HG03108 (cell line): ENCODE measurements around the gene RAMACL.
A peak's percentile ranks its signal among the peaks of the same experiment; 100 is the strongest.
"Not testable (repeated sequence)": the region's sequence is repeated elsewhere in the genome, so short reads cannot be mapped to it uniquely, and the experiment has no call there.

Experiments used
- ATAC-seq: cut with Tn5 transposase; IDR thresholded peaks from one replicate; pipeline ENCODE4 v1.9.1; 2021; ENCODE audit warnings: moderate library complexity; ENCODE audit not compliant: unreplicated experiment

The RAMACL gene

DNA sequence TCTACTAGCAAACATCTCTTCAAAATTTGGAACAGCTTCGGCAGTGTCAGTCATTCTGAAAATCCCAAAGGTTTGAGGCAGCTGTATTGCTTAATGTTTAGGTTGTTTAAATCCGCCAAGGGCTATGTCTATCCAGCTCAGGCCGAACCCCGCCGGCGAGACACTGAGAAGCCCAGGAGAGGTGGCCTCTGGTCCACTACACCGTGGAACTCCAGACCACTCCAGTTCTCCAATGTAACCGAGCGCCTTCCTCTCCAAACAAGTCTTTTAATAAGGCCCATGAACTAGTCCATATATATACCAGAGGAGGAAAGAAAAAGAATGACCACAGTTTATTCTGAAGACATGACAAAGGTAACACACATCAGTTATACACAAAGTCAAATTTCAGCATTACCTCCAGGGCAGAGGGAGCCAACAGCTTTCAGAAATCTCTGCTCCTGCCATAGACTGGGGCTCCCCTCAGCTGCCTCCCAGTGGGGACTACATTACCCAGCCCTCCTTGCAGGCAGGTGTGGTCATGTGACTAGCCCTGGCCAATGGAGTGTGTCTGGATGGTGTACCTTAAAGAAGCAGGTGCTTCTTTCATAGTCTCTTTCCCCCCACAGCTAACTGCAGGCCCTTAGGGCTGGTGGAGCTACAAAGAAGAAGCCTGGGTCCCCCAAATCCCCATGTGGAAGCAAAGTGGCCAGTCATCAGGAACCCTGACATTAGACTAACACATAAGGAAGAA lies at the start of gene RAMACL:
TSS of gene RAMACL (minus strand) at position 255 of the 733 bp plus-strand sequence. CDS start at position 54, 201 bp downstream.
- ATAC-seq = peak; percentile 53

DNA sequence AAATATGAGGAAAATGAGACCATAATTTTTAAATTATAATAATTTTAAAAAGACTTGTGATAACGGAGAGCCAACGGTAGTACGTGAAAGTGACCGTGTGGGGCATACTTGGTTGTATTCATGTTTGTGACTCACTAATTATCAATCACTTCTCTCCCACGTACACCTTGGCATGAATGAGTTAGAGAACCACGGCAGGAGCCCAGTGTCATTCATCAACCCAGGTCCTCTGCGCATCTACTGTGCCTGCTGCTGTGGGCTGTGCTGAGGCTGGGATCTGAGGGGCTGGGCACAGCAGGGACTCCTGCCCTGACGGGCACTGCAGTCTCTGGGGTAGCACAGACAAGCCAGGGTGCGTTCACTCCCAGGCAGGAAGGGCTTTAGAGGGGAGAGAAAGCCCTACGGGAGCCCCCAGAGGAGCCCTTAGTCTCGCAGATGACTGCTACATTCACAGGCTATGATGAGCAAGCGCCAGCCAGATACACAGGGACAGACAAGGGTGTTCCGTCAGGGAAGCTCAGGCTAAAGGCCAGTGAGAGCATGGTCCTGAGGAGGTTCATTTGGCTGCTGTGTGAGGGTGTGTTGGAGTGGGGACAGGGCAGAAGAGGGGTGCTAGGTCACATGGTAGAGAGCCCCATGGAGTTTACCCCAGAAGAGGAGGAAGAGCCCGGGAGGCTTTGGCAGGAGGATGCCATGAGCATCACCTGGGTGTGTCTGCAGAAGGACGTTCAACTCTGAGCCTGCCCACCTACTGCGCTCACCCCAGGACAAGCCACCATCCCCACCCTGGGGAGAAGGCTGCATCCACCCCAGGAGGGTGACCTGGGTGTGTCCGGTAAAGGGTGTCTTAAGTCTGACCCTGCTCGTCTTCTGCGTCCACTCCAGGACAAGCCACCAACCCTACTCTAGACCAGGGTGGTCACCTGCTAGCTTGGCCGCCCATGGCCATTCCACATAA lies 48.8 kb upstream of the RAMACL start:
- no peak for ATAC-seq

DNA sequence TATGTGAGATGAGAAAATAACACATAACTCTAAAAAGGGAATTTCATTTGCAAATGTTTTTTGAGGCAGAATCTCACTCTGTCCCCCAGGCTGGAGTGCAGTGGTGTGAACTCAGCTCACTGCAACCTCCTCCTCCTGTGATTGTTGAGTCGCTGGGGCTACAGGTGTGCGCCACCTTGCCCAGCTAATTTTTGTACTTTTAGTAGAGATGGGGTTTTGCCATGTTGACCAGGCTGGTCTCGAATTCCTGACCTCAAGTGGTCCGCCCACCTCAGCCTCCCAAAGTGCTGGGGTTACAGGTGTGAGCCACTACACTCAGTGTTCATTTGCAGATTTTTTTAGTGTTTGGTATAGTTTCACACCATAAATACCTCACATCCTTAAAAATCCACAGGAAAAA lies 48.1 kb upstream of the RAMACL start:
- ATAC-seq = not testable (repeated sequence)

DNA sequence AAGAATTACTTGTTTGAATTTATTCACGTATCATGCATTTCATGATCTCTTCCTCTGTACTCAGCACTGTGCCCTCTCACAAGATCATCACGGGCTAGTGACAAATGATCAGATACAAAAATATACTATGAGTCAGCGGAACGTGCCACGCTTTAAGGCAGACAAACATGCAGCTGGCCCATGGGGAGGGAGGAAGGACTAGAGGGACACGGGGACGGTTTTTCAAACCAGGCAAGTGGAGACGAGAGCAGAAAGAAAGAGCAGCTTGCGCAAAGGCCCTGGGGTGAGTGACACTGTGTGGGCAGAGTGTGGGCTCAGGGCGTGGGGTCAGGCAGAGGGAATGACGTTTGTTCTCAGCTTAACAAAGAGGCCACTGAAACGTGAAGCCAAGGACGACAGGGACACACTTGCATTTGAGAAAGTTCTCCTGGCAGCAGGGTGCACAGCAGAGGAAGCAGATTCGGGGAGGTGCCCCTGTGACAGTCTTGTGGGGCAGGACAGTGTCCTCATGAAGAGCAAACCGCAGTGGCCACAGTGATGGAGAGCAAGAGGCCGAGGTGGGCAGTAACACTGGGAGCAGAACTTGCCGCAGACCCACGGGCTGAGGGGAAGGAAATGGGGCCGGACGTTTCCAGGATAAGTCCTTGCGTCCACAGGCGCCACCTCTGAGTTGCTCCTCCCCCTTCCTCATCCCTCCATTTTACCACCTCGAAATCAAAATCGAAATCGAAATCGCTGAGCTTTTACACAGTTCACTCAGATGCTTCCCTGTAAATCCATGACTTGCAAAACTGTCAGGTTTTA lies 47.5 kb upstream of the RAMACL start:
- ATAC-seq = no peak

DNA sequence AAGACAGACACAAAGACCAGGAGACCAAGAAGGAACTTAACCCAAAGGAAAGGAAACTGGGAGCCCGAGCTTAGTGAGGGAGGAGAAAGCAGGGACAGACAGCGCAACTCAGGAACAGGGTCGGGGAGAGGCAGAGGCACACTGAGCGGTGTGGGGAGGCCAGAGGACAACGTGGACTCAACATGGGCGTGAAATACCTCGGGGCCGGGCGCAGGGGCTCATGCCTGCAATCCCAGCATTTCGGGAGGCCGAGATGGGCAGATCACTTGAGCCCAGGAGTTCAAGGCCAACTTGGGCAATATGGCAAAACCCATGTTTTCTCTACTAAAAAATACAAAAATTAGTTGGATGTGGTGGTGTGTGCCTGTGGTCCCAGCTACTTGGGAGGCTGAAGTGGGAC lies 46.3 kb upstream of the RAMACL start:
- no peak for ATAC-seq

DNA sequence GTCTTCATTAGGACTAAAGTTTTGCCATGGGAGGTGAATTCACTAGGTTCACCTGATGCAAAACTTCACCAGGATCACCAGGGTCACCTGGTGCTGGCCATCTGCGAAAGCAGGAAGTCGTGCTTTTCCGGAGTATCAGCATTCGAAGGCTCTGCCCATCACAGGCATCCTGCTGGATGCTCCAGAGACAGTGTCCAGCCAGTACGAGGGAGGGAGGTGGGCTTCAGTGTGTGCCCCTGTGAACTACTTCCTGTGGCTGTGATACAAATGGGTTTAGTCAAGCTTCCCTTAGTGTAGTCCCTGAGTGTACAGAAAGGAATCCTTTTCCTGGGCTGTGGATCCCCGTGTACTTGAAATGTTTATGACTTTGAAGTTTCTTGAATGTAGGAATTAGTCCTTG lies 44.0 kb upstream of the RAMACL start:
- no peak for ATAC-seq

DNA sequence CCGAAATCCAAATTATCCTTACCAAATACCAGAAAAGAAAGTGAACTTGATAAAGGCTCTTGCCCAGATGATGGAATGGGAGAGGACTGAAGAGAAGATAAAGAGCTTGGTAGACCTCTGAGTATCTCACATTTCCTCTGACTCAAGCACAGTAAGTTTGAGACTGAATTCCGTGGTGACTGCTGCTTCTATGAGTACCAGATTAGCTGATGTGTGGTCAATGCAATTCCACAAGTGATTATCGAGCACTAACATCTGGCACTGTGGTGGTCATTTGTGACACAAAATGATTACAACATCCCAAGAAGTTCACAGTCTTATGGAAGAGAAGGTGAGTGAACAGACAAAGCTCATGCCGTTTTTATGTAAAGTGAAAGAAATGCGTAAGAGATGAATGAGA lies 43.1 kb upstream of the RAMACL start:
- ATAC-seq = no peak

DNA sequence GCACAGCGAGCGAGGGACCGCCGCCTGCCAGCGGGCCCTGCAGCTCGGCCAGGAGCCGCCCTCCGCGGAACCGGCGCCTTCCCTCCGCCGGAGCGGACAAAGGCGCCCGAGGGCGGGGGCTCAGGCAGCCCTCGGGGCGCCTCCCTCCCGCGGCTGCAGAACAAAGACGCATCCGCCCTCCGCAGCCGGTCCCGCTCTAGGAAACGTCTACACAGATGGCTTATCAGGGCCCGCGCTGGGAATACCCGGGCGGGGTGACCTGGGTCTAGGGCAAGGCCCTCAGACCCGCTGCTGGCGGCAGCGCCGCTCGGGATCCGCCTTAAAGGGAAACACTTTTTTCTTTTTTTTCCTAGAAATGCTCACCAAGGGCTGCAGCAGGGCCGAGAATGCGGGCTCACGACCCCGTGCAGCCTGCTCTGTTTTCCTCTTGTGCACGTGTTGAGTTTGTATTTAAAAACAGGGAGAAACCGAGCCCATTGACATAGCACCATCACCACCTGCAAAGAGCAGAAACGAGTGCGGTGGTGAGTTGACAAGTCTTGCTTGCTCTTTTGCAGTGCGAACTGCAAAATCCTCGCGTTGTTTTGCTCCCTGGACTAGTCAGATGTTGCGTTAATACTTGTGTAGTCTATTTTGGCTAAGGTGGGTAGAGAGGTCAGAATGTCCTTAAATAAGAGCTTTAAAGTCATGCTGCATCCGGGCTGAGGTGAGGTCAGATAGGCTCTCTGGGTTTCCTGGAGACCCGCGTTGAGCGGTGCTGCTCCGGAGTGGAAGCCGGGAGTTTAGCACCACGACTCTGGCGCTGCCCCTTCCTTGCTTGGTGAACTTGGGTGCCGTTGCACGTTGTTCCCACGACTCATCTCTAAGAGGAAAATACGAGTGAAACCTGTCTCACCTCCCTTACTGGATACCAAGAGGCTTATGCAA lies 41.7 kb upstream of the RAMACL start:
- ATAC-seq = peak; percentile 19

DNA sequence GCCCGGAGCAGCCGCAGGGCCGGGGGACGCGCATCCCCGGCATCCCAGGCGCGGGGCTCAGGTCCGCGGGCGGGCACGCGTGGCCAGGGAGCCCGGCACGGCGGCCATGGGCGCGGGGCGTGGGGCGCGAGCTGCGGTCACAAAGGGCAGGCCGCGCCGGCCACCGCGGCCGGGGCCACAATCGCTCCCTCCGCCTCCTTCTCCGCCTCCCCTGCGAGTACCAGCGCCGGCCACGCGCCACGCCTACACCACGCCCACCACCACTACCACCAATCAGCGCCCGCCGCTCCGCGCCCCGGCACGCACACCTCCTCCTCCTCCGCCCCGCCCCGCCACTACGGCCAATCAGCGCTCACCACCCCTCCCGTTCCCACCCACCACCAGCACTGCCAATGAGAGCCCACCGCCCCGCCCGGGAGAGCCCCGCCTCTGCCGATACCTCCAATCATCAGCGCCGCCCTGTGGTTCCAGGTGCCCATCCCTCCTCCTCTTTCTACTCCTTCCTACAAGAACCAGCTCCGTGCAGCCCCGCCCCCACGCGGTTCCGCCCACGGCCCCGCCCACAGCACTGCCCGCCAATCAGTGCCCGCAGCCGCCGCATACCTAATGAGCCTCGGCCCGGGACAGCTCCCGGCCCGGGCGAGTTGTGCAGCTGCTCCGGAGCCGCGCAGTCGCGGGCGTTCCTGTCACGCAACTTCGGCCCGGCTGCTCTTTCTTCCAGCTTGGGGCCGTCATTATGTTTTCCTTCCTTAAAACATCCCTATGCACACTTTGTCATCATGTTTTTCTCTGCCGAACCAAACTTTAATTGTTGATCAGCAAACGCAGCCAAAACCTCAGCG lies 40.8 kb upstream of the RAMACL start, which contains the start of gene RPS6KA2:
TSS of gene RPS6KA2 (minus strand) at position 219 of the 842 bp plus-strand sequence. CDS start 232 bp downstream, outside the sequence.
- peak; percentile 90 for ATAC-seq

DNA sequence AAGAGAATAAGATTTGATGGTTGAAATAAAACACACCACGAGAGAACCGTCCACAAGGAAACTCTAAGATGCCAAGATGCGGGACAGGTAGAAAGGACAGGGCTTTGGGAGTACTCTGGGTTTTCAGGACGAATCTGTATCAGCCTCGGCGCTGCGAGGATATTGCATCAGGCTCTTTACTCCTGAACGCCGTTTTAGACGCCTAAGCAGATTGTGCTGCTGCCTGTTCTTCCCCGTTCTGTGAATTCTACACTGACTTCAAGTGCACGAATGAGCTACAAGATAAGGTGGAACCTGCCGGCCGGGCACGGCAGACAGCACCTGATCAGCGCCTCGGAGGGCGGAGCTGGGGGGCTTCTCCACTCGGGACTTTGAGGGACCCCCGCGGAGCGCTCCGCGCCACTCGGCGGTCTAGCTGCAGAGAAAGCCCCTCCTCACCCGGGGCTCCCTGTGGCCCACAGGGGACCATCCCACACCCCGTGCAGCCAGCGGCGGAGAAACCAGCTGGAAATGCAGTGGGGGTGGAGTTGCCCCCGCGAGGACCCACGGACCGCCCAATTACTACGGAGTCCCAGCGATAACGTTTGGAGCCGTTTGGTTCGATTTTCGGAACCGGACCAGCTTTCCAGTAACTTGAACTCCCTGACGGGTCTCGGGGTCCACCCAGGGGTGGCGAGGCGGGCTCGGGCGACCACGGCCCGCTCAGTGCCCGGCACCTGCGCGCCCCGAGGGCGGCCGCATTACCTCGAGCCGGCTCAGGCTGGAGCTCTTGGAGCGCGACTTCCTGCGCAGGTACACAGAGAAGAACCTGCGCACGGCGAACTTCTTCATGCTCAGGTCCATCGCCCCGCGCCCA lies 39.9 kb upstream of the RAMACL start:
- no peak for ATAC-seq

DNA sequence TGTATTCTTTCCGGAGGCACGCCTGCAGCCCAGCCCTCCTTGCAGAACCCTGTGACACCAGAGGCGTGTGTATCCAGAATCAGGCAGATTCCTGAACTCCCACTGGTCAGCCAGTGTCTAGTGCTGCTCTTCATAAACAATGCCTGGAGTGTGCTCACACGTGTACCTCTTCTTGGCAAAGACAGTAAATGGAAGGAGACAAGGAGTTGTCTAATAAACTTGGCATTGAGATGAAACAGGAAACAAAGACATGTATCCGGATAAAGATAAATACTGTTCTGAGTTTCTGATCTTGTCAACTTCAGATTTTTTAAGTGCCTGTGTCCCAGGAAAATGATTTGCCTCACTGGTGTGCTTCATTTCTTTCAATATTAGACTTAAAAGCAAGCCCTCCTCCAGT lies 38.9 kb upstream of the RAMACL start:
- ATAC-seq = no peak

DNA sequence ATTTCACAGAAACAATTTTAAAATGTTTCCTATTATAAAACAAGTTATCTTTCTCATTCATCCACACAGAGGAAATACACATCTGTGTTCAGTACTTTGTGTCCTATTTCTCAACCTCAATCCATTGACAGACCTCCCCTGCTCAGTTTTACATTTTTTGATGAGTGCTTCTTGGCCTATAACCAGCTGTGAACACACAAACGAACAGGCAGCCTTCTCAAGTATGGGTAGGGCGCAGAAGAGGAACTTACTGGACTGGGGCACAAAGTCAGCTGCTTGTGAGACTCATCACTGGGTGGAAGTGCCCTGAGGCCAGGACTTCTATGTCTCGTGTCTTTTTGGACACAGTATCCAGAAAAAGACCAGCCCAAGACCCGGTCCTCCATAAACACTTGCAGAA lies 37.8 kb upstream of the RAMACL start:
- ATAC-seq = no peak

DNA sequence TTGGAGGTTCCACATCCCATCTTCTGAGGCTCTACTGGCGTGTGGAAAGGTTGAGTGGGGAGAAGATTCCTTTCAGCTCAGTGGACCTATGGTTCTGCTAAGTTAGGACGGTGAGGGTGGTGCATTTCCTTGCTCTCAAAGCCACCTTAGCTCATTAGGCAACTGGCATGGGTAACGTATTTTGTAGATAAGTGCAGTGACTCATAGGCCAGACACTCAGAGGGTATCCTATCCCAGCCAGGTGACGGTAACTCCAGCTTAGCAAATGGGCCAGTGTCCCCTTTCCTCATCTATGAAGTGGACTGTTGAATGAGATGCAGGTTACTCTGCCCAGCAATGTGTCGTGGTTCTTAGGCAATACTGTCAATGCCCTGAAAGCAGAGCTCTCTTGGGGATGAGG lies 36.8 kb upstream of the RAMACL start:
- ATAC-seq = no peak

DNA sequence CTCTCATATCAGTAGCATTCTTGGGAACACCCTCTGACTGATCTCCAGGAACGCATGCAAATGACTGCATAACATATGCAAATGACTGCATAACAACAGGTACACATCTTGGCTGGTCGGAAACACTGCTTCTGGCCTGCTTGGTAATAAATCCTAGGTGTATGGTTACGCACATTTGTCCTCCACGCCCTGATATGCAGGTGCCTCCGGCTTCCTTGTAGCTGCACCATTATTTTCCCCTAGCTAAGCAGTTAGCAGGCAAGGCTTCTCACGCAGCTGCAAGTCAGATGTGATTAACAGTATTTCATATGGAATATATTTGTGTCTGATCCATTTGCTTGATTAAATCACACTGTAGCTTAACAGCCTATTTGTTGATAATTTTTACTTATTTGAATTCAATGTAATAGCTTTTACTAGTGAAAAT lies 34.6 kb upstream of the RAMACL start:
- no peak for ATAC-seq

DNA sequence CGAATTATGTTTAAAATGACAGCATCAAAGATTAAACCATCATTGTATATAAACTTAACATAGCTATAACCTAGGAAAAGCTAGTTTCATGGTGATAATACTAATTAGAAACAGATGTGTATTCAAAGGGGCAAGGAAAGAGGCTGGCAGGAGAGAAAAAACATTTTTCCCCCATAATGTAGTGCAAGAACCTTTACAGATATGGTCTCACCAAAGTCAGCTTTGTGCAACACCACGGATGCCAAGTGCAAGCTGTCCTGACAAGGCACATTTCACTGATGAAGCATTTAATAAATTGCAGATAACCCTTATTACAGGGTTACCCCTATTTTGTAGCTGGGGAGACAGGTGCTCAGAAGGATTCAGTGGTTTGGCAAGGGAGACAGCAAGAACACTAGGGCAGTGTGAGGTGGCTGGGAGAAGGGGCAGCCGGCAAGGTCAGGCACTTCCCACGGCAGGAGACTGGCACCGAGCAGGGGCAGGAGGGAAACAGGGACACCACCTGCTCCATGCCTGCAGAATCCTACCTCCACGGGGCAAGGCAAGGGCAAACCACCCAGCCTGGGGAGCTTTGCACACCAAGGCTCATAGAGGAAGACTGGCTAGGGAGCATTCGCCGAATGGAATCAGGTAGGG lies 34.1 kb upstream of the RAMACL start:
- ATAC-seq = no peak

DNA sequence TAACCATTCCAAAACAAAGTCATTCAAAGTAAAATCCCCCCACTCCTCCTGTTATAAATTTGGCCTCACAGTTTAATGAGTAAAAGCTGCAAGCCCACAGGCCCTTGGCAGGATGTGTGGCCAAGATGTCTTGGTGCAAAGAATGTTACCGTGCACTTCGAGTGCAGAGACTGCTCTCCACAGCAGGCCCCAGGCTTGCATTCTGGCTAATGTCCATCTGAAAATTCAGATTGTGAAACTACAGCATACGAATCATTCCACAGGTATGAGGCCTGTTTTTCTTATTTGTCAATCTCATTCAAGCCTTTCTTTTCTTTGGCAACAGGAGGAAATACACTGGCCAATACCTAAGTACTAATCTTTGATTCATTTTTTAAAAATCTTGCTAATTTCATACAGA lies 33.4 kb upstream of the RAMACL start:
- no peak for ATAC-seq

DNA sequence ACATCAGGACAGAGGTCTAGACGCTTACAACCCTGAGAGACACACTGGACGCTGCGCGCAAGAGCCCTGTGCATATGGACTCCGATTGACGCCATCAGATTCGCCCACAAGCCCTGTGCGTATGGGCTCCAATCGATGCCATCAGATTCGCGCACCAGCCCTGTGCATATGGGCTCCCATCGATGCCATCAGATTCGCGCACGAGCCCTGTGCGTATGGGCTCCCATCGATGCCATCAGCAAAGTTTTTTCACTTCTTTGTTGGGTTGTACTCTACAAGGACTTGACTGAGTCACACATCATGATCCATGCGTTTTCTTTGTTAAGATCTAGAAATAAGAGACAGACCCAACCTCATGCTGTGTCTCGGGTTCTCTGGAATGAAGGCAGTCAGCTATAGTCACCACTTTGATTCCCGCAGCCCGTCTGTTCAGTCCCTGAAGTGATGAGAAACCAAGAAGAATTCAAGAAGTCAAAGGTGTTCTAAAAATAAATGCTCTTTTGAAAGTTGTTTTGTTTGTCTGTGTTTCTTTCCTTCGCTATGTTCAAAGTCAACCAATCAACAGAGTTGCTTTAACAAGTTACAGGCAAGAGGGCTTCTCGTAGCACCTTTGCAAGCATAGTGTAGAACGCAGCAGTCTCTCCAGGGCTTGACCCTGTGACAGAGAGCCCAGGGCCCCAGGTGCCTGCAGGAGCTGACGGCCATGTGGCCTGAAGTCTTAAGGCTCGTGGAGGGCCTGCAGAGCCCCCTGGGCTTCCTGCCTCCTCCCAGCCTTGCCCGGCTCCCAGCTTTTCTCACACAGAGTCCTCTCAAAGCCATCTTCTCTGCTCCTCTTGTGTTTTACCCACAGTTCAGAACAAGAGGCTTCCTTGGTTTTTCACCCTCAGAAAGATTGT lies 32.6 kb upstream of the RAMACL start:
- ATAC-seq = no peak
